Cortex of kidney (tissue), 1 donor: ENCODE measurements around the gene CCT8.
"Not testable (repeated sequence)": the region's sequence is repeated elsewhere in the genome, so short reads cannot be mapped to it uniquely, and the experiment has no call there.

ENCODE experiments used
- DNase-seq: peaks from one replicate; lab custom pipeline; 2025; lab: John Stamatoyannopoulos, UW

CCT8 gene

GRCh38 chr21:29024474-29025327 lies 48.7 kb downstream of the CCT8 start, which contains the start of gene USP16:
USP16 (plus strand) TSS chr21:29024668; CDS start chr21:29027914, 3,246 bp downstream.
- DNase-seq, result peak; percentile 65

- DNase-seq, result no peak
Observed at GRCh38 chr21:29022166-29022565, 51.3 kb downstream of the CCT8 start.

- DNase-seq, result no peak
Observed at GRCh38 chr21:29018540-29018939, 54.9 kb downstream of the CCT8 start.

- no peak for DNase-seq
Observed at GRCh38 chr21:29017639-29018237, 55.7 kb downstream of the CCT8 start.

GRCh38 chr21:29011236-29011635 lies 62.2 kb downstream of the CCT8 start:
- DNase-seq, result not testable (repeated sequence)

GRCh38 chr21:29008367-29008766 lies 65.1 kb downstream of the CCT8 start:
- no peak for DNase-seq

- no peak for DNase-seq
Observed at GRCh38 chr21:29007810-29008209, 65.6 kb downstream of the CCT8 start.

- no peak for DNase-seq
Observed at GRCh38 chr21:29007135-29007534, 66.3 kb downstream of the CCT8 start.
